HEK293T (cell line): ENCODE results near the gene GP9.

Experiments
- BHLHE40 ChIP-seq: fragments of 450-650 bp; IDR thresholded peaks from 2 replicates; pipeline ENCODE4 v1.6.1; 2016; ENCODE audit warnings: mild to moderate bottlenecking, moderate library complexity, borderline replicate concordance
- FOXA1 ChIP-seq: fragments of 450-650 bp; IDR thresholded peaks from 2 replicates; pipeline ENCODE4 v1.6.1; 2016; ENCODE audit warnings: mild to moderate bottlenecking
- FOXK2 ChIP-seq: fragments of 450-650 bp; IDR thresholded peaks from 2 replicates; pipeline ENCODE4 v1.6.1; 2016; ENCODE audit warnings: mild to moderate bottlenecking

DNA sequence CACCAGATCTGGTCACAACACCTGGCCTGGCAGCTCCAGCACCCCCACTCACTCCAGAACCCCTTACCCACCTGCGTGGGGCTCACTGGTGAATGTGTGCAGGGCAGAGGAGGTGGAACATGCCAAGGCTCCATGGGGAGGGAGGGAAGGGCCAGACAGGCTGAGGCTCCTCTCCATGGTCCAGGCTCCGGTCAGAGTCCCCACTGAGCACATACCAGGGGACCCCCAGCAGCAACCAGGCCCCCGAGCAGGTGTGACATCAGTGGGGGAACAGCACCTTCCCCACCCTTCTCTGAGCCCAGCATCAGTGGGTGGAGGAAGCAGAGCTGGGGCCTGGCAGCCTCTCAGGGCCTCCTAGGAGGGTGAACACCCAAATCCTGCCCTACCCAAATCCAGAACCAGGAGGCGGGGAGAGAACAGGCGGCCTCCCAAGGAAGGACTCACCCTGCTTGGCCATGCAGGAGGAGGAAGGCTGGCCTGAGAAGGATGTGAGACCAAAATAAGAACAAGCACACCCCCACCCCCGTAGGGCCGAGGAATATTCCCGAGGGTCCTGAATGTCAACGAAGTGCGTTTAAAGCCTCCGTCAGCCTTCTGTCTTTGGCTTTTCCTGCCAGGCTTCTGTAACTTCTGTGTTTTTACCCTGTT is 1.1 kb upstream of the GP9 start:
- no peak for TF ChIP-seq FOXA1
- no peak for TF ChIP-seq FOXK2
- no peak for TF ChIP-seq BHLHE40
